ENCODE data around the gene IL22RA2. TPM values are rescaled to one million over a fixed set of nuclear protein-coding genes. Genes with fewer than 3 reads are reported as not detected.
"Not testable (repeated sequence)": the region's sequence is repeated elsewhere in the genome, so short reads cannot be mapped to it uniquely, and the experiment has no call there.

The IL22RA2 gene, protein sequence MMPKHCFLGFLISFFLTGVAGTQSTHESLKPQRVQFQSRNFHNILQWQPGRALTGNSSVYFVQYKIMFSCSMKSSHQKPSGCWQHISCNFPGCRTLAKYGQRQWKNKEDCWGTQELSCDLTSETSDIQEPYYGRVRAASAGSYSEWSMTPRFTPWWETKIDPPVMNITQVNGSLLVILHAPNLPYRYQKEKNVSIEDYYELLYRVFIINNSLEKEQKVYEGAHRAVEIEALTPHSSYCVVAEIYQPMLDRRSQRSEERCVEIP
- under 1 TPM; 0.04 to 0.09 TPM for polyA plus RNA-seq

GRCh38 chr6:137173501-137173900 is at the start of gene IL22RA2:
IL22RA2 (minus strand) TSS chr6:137173644; CDS start chr6:137161749, 11,895 bp downstream.
- Histone ChIP-seq H3K27ac (ENCODE audit: low read depth in 2 of 2, low read length in 1 of 2) (no peak within 1 kb of the TSS), H3K27me3 (ENCODE audit: control insufficient read depth in 1 of 2, insufficient read depth in 2 of 2, low read length in 2 of 2) (no peaks in the 10 kb centered on the region), H3K4me1 (ENCODE audit: control insufficient read depth in 2 of 2, insufficient read depth in 2 of 2, low read length in 1 of 2) (no peaks in the 10 kb centered on the region), H3K9me3 (ENCODE audit: control insufficient read depth in 2 of 2, insufficient read depth in 1 of 2, low read depth in 1 of 2, low read length in 1 of 2) (no peaks in the 10 kb centered on the region), H3K36me3 (ENCODE audit: control insufficient read depth in 2 of 2, insufficient read depth in 2 of 2, low read length in 1 of 2) (no peaks in the 10 kb centered on the region), H3K4me3 (ENCODE audit: low read depth in 1 of 2, low read length in 2 of 2) (no peak within 1 kb of the TSS)
- 90 to 96% methylated on average over 4 of the region's 4 CpGs for WGBS, 2 donors

GRCh38 chr6:137222381-137222780 is 48.9 kb upstream of the IL22RA2 start:
- H3K9me3 ChIP-seq (ENCODE audit: control insufficient read depth in 2 of 2, insufficient read depth in 1 of 2, low read depth in 1 of 2, low read length in 1 of 2) = no peaks in the 10 kb centered on the region
- no peaks in the 10 kb centered on the region for H3K27me3 ChIP-seq (ENCODE audit: control insufficient read depth in 1 of 2, insufficient read depth in 2 of 2, low read length in 2 of 2)
- peaks cover 0 to 3% of the 10 kb centered on the region in 2 donors for H3K4me1 ChIP-seq (ENCODE audit: control insufficient read depth in 2 of 2, insufficient read depth in 2 of 2, low read length in 1 of 2)
- no peaks in the 10 kb centered on the region for H3K36me3 ChIP-seq (ENCODE audit: control insufficient read depth in 2 of 2, insufficient read depth in 2 of 2, low read length in 1 of 2)
- no peak overlapping the region for H3K27ac ChIP-seq (ENCODE audit: low read depth in 2 of 2, low read length in 1 of 2)
- WGBS, 2 donors = 60 to 72% methylated on average over 3 of the region's 3 CpGs
- no peak overlapping the region for H3K4me3 ChIP-seq (ENCODE audit: low read depth in 1 of 2, low read length in 2 of 2)

GRCh38 chr6:137219664-137220252 is 46.3 kb upstream of the IL22RA2 start:
- no peaks in the 10 kb centered on the region for H3K9me3 ChIP-seq (ENCODE audit: control insufficient read depth in 2 of 2, insufficient read depth in 1 of 2, low read depth in 1 of 2, low read length in 1 of 2)
- WGBS, 2 donors = 34 to 43% methylated on average over 6 of the region's 6 CpGs
- H3K36me3 ChIP-seq (ENCODE audit: control insufficient read depth in 2 of 2, insufficient read depth in 2 of 2, low read length in 1 of 2) = no peaks in the 10 kb centered on the region
- H3K4me3 ChIP-seq (ENCODE audit: low read depth in 1 of 2, low read length in 2 of 2) = peak overlapping the region; percentile 89 to 95
- H3K4me1 ChIP-seq (ENCODE audit: control insufficient read depth in 2 of 2, insufficient read depth in 2 of 2, low read length in 1 of 2) = peaks cover 0 to 5% of the 10 kb centered on the region in 2 donors
- no peaks in the 10 kb centered on the region for H3K27me3 ChIP-seq (ENCODE audit: control insufficient read depth in 1 of 2, insufficient read depth in 2 of 2, low read length in 2 of 2)
- peak overlapping the region; percentile 98 to 100 for H3K27ac ChIP-seq (ENCODE audit: low read depth in 2 of 2, low read length in 1 of 2)

GRCh38 chr6:137218917-137219663 is 45.6 kb upstream of the IL22RA2 start, which contains the start of gene IFNGR1:
IFNGR1 (minus strand) TSS chr6:137219385; CDS start chr6:137219327, 58 bp downstream.
- H3K27me3 ChIP-seq (ENCODE audit: control insufficient read depth in 1 of 2, insufficient read depth in 2 of 2, low read length in 2 of 2) = no peaks in the 10 kb centered on the region
- no peaks in the 10 kb centered on the region for H3K36me3 ChIP-seq (ENCODE audit: control insufficient read depth in 2 of 2, insufficient read depth in 2 of 2, low read length in 1 of 2)
- H3K27ac ChIP-seq (ENCODE audit: low read depth in 2 of 2, low read length in 1 of 2) = peak within 1 kb of the TSS; percentile 98 to 100
- H3K4me3 ChIP-seq (ENCODE audit: low read depth in 1 of 2, low read length in 2 of 2) = peak within 1 kb of the TSS; percentile 89 to 95
- H3K4me1 ChIP-seq (ENCODE audit: control insufficient read depth in 2 of 2, insufficient read depth in 2 of 2, low read length in 1 of 2) = peaks cover 0 to 5% of the 10 kb centered on the region in 2 donors
- H3K9me3 ChIP-seq (ENCODE audit: control insufficient read depth in 2 of 2, insufficient read depth in 1 of 2, low read depth in 1 of 2, low read length in 1 of 2) = no peaks in the 10 kb centered on the region
- WGBS, 2 donors = 0 to 1% methylated on average over 57 to 64 of the region's 64 CpGs

GRCh38 chr6:137218473-137218916 is 45.1 kb upstream of the IL22RA2 start:
- no peaks in the 10 kb centered on the region for H3K27me3 ChIP-seq (ENCODE audit: control insufficient read depth in 1 of 2, insufficient read depth in 2 of 2, low read length in 2 of 2)
- no peaks in the 10 kb centered on the region for H3K9me3 ChIP-seq (ENCODE audit: control insufficient read depth in 2 of 2, insufficient read depth in 1 of 2, low read depth in 1 of 2, low read length in 1 of 2)
- WGBS, 2 donors = 0 to 1% methylated on average over 13 of the region's 13 CpGs
- H3K27ac ChIP-seq (ENCODE audit: low read depth in 2 of 2, low read length in 1 of 2) = peak overlapping the region; percentile 98 to 100
- peaks cover 0 to 4% of the 10 kb centered on the region in 2 donors for H3K4me1 ChIP-seq (ENCODE audit: control insufficient read depth in 2 of 2, insufficient read depth in 2 of 2, low read length in 1 of 2)
- no peaks in the 10 kb centered on the region for H3K36me3 ChIP-seq (ENCODE audit: control insufficient read depth in 2 of 2, insufficient read depth in 2 of 2, low read length in 1 of 2)
- peak overlapping the region; percentile 89 to 95 for H3K4me3 ChIP-seq (ENCODE audit: low read depth in 1 of 2, low read length in 2 of 2)

DNA sequence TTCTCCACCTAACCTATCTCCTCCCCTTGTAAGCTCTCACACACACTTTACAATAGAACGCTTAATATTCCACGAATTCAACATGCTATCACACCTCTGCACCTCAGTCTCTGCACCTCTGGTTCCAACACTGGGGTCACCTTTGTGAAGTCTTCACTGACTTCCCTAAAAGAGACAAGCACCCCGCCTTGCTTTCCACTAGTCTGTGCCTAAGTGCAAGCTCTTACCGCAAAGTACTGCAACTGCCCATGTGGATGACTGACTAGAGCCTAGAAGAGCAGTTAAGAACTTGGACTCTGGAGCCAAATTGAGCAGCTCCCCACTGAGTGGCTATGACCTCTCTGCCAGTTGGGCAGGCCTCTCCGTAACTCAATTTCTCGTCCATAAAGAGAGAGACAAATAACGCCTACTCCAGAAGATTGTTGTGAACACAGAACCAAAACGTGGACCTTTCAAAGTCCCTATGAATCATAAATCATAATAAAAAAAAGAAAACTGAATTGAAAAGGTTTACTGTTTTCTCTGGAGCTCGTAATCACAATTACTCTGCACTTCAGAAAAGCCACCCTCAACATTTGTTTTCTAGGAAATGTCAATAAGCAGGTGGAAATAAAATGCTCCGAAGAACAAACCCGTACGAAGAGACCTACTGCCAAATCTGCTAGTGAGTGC is 44.5 kb upstream of the IL22RA2 start:
- Histone ChIP-seq H3K27ac (ENCODE audit: low read depth in 2 of 2, low read length in 1 of 2) (peak overlapping the region; percentile 98 to 100), H3K27me3 (ENCODE audit: control insufficient read depth in 1 of 2, insufficient read depth in 2 of 2, low read length in 2 of 2) (no peaks in the 10 kb centered on the region), H3K9me3 (ENCODE audit: control insufficient read depth in 2 of 2, insufficient read depth in 1 of 2, low read depth in 1 of 2, low read length in 1 of 2) (no peaks in the 10 kb centered on the region), H3K36me3 (ENCODE audit: control insufficient read depth in 2 of 2, insufficient read depth in 2 of 2, low read length in 1 of 2) (no peaks in the 10 kb centered on the region), H3K4me3 (ENCODE audit: low read depth in 1 of 2, low read length in 2 of 2) (peak overlapping the region; percentile 89 to 95), H3K4me1 (ENCODE audit: control insufficient read depth in 2 of 2, insufficient read depth in 2 of 2, low read length in 1 of 2) (peaks cover 0 to 2% of the 10 kb centered on the region in 2 donors)
- 17 to 19% methylated on average over 12 of the region's 12 CpGs for WGBS, 2 donors

GRCh38 chr6:137216875-137217553 is 43.6 kb upstream of the IL22RA2 start:
- H3K9me3 ChIP-seq (ENCODE audit: control insufficient read depth in 2 of 2, insufficient read depth in 1 of 2, low read depth in 1 of 2, low read length in 1 of 2) = no peaks in the 10 kb centered on the region
- no peaks in the 10 kb centered on the region for H3K27me3 ChIP-seq (ENCODE audit: control insufficient read depth in 1 of 2, insufficient read depth in 2 of 2, low read length in 2 of 2)
- peaks cover 0 to 2% of the 10 kb centered on the region in 2 donors for H3K4me1 ChIP-seq (ENCODE audit: control insufficient read depth in 2 of 2, insufficient read depth in 2 of 2, low read length in 1 of 2)
- no peaks in the 10 kb centered on the region for H3K36me3 ChIP-seq (ENCODE audit: control insufficient read depth in 2 of 2, insufficient read depth in 2 of 2, low read length in 1 of 2)
- H3K4me3 ChIP-seq (ENCODE audit: low read depth in 1 of 2, low read length in 2 of 2) = peak overlapping the region; percentile 9 to 89
- peak overlapping the region; percentile 91 to 98 for H3K27ac ChIP-seq (ENCODE audit: low read depth in 2 of 2, low read length in 1 of 2)
- 32 to 41% methylated on average over 12 of the region's 12 CpGs for WGBS, 2 donors

- Histone ChIP-seq H3K9me3 (ENCODE audit: control insufficient read depth in 2 of 2, insufficient read depth in 1 of 2, low read depth in 1 of 2, low read length in 1 of 2) (no peaks in the 10 kb centered on the region), H3K27me3 (ENCODE audit: control insufficient read depth in 1 of 2, insufficient read depth in 2 of 2, low read length in 2 of 2) (no peaks in the 10 kb centered on the region), H3K4me1 (ENCODE audit: control insufficient read depth in 2 of 2, insufficient read depth in 2 of 2, low read length in 1 of 2) (peaks cover 0 to 4% of the 10 kb centered on the region in 2 donors), H3K4me3 (ENCODE audit: low read depth in 1 of 2, low read length in 2 of 2) (peak overlapping the region in 1 of 2 donors; percentile 89), H3K27ac (ENCODE audit: low read depth in 2 of 2, low read length in 1 of 2) (peak overlapping the region; percentile 7 to 82), H3K36me3 (ENCODE audit: control insufficient read depth in 2 of 2, insufficient read depth in 2 of 2, low read length in 1 of 2) (no peaks in the 10 kb centered on the region)
Measured at GRCh38 chr6:137216106-137216505, 42.7 kb upstream of the IL22RA2 start.

- not testable (repeated sequence) for H3K27ac ChIP-seq (ENCODE audit: low read depth in 2 of 2, low read length in 1 of 2); H3K4me3 ChIP-seq (ENCODE audit: low read depth in 1 of 2, low read length in 2 of 2); H3K36me3 ChIP-seq (ENCODE audit: control insufficient read depth in 2 of 2, insufficient read depth in 2 of 2, low read length in 1 of 2); H3K4me1 ChIP-seq (ENCODE audit: control insufficient read depth in 2 of 2, insufficient read depth in 2 of 2, low read length in 1 of 2); H3K9me3 ChIP-seq (ENCODE audit: control insufficient read depth in 2 of 2, insufficient read depth in 1 of 2, low read depth in 1 of 2, low read length in 1 of 2); H3K27me3 ChIP-seq (ENCODE audit: control insufficient read depth in 1 of 2, insufficient read depth in 2 of 2, low read length in 2 of 2)
- WGBS, 2 donors = 81 to 88% methylated on average over 3 of the region's 3 CpGs
Measured at GRCh38 chr6:137215630-137216029, 42.2 kb upstream of the IL22RA2 start.
